SK-N-SH (cell line): Measurements from ENCODE around the gene DENND1A.

Experiments used
- RAD21 ChIP-seq: IDR thresholded peaks from 2 replicates; pipeline ENCODE4 v1.6.1; 2012; ENCODE audit warnings: mild to moderate bottlenecking, low read length
- RFX5 ChIP-seq: IDR thresholded peaks from 2 replicates; pipeline ENCODE4 v1.6.1; 2012; ENCODE audit warnings: mild to moderate bottlenecking, improper control_type of control experiment, low read length
- TF ChIP-seq, protein P1 (sequence below): fragments of 200-600 bp; sonication (generic); IDR thresholded peaks from 2 replicates; pipeline ENCODE4 v1.6.1; 2017; ENCODE audit warnings: antibody characterized with exemption, mild to moderate bottlenecking, moderate library complexity

- no peak for TF ChIP-seq RFX5
- TF ChIP-seq RAD21 = no peak
- TF ChIP-seq, protein P1, sequence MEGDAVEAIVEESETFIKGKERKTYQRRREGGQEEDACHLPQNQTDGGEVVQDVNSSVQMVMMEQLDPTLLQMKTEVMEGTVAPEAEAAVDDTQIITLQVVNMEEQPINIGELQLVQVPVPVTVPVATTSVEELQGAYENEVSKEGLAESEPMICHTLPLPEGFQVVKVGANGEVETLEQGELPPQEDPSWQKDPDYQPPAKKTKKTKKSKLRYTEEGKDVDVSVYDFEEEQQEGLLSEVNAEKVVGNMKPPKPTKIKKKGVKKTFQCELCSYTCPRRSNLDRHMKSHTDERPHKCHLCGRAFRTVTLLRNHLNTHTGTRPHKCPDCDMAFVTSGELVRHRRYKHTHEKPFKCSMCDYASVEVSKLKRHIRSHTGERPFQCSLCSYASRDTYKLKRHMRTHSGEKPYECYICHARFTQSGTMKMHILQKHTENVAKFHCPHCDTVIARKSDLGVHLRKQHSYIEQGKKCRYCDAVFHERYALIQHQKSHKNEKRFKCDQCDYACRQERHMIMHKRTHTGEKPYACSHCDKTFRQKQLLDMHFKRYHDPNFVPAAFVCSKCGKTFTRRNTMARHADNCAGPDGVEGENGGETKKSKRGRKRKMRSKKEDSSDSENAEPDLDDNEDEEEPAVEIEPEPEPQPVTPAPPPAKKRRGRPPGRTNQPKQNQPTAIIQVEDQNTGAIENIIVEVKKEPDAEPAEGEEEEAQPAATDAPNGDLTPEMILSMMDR = no peak
These were observed 424.4 kb downstream of the DENND1A start for GRCh38 chr9:123505496-123505895.
